ENCODE results near the gene RALGPS1.

- TF ChIP-seq CTCF (conservative IDR thresholded peaks at IDR 0.05) (no peak), ZFX (IDR thresholded peaks at IDR 0.05) (no peak)
Observed at GRCh38 chr9:127211983-127212382, 297.4 kb downstream of the RALGPS1 start.
